ENCODE results near the gene ARFGEF3.
"Not testable (repeated sequence)": the region's sequence is repeated elsewhere in the genome, so short reads cannot be mapped to it uniquely, and the experiment has no call there.

DNA sequence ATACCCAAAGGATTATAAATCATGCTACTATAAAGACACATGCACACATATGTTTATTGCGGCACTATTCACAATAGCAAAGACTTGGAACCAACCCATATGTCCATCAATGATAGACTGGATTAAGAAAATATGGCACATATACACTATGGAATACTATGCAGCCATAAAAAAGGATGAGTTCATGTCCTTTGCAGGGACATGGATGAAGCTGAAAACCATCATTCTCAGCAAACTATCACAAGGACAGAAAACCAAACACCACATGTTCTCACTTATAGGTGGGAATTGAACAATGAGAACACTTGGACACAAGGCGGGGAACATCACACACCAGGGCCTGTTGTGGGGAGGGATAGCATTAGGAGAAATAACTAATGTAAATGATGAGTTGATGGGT, 50.8 kb downstream of the ARFGEF3 start:
- TF ChIP-seq POLR2A (IDR thresholded peaks at IDR 0.05) = not testable (repeated sequence)
- TF ChIP-seq, protein P1, sequence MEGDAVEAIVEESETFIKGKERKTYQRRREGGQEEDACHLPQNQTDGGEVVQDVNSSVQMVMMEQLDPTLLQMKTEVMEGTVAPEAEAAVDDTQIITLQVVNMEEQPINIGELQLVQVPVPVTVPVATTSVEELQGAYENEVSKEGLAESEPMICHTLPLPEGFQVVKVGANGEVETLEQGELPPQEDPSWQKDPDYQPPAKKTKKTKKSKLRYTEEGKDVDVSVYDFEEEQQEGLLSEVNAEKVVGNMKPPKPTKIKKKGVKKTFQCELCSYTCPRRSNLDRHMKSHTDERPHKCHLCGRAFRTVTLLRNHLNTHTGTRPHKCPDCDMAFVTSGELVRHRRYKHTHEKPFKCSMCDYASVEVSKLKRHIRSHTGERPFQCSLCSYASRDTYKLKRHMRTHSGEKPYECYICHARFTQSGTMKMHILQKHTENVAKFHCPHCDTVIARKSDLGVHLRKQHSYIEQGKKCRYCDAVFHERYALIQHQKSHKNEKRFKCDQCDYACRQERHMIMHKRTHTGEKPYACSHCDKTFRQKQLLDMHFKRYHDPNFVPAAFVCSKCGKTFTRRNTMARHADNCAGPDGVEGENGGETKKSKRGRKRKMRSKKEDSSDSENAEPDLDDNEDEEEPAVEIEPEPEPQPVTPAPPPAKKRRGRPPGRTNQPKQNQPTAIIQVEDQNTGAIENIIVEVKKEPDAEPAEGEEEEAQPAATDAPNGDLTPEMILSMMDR (IDR thresholded peaks at IDR 0.05) = not testable (repeated sequence)
